DMS53 (cell line): Measurements from ENCODE around the gene PAPPA2.
A peak's percentile ranks its signal among the peaks of the same experiment; 100 is the strongest.

Experiments
- DNase-seq: peaks from one replicate; lab custom pipeline; 2025; lab: John Stamatoyannopoulos, UW

Gene PAPPA2

DNA sequence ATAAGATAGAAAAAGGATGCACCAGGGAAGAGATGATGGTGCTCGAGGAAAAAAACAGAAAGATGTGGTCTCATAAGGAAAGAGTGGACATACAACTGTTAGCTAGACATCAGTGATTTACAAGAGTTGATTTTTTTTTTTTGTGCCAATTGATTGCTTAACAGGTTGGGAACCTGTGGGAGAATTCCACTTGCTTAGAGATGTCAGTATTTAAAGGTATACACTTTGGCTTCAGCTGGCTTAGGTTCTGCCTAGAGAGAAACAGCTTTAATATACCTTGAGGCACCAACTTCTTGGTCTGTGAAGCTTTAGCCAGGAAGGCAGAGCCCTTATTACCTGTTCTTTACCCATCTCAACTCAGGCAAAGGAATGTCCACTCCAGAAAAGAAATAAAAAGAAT is 303.8 kb downstream of the PAPPA2 start:
- DNase-seq, result no peak

DNA sequence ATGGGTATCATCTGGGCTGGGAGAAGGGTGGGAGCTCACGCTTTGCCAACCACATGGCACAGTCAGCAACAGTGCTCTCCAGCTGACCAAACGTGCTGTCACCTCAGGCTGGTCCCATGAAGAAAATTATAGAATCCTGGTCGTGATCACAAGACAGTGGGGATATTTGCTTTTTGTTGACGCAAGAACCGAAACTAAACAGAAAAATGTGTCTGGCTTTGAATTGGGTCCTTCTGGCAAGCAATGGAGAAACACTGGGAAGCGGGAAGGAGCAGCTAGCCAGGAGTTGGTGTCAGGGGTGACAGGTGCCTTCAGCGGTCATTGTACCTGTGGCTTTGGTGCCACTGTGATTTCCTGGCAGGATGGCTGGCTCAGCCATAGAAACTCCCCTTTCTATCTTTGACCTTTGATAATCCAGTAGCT is 304.8 kb downstream of the PAPPA2 start:
- no peak for DNase-seq

DNA sequence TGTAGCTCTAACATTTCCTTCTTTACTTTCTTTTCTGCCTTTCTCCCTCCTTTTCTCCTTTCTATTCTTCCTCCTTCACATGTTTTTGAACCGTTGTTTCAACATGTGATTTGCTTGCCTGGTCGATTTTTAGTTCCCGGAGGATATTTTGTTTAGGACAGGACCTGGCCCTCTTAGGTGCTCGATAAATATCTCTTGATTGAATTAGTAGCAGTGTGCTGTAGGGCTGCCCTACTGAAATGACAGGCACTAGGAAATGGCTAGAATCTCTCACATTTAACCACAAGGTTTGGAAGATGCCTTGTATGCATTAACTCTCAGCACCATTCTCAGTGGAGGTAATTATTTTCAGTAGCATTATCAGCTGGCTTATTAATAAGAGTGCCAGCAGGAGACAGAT is 305.6 kb downstream of the PAPPA2 start:
- DNase-seq, result no peak

GRCh38 chr1:176770066-176770465 is 307.1 kb downstream of the PAPPA2 start:
- no peak for DNase-seq

DNA sequence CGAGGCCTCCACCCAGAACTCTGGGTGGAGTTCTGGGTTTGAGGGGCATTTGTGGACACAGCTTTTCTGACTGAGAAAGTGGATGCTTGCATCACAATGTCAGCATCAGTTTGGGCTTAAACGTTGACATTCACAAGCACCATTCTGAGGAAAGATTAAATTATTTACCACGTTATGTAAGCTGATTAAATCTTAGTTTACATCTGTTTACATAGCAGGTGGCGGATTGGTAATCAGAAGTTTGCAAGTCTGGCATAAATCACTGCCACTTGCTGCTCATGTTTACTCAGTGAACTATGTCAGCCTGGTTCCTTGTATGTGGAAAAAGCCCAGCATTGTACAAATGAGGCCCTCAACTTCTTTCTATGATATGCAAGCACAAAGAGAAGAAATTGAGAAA is 310.1 kb downstream of the PAPPA2 start:
- no peak for DNase-seq

GRCh38 chr1:176774224-176774623 is 311.2 kb downstream of the PAPPA2 start:
- no peak for DNase-seq

- no peak for DNase-seq
Observed at GRCh38 chr1:176775378-176775777, 312.4 kb downstream of the PAPPA2 start.

DNA sequence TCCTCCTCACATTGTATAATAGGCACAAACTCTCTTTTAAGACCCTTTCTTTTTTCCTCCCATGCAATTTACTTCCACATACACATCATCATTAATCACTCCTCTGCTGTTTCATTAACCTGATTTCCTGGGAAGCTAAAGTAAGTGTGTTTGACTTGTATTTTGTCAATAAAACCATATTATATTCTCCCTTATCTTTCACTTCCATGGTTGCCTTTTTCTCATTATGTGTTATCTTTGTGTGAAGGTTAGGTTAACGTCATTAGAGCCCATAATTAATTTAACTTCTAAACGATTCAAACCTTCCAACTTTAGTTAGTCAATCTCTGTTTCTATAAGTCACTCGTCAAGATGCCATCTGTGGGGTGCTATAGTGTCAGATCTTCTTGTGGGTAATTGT is 313.0 kb downstream of the PAPPA2 start:
- no peak for DNase-seq

DNA sequence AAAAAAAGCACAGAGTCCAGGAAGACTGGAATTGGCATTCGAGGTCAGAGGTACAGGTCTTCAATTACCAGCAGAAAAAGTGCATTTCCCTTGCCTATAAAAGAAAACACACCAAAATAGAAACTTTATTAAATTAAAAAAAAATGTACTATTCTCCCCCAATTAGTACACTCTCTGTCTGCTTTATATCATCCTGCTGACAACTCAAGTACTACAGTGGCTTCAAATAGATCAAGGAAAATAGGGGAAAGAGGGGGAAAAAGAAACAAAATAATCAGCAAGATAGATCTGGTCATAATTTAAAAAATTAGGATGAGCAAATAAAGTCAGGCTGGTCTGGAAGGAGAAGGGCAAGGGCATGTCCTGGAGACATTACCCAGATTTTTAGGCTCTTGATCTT is 315.1 kb downstream of the PAPPA2 start:
- DNase-seq, result no peak

DNA sequence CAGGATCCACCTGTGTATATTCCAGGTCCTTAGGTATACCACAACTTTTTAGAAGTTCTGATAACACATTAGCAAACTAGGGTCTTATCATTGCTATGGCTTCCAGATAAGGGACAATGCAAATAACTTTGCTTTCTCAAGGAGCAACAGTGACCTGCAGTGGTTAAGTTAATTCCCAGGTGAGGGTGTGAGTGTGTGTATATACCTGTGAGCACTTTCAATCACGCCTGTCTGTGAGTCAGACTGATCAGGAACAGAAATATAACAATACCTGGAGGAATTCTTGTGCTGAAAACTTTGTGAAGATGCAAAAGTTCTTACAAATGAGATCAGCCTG is 317.0 kb downstream of the PAPPA2 start:
- DNase-seq, result no peak

DNA sequence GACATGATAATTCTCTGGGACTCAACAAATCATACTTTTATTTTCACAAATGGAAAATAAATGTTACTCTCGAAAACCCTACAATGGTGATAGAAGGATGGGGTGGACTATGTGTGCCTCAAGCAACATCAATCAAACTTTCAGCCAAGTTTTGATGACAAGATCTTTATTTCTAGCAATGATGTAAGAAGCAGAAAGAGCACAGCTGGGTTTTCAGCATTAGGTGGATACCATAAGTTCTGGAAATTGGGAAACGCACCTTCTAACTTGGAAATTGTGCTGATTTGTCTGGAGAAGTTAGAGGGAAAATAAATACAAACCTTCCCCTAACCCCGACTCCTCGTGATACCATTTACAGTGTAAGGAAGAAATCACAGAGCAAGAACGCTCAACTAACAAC is 320.3 kb downstream of the PAPPA2 start:
- no peak for DNase-seq

GRCh38 chr1:176785056-176785455 is 322.1 kb downstream of the PAPPA2 start:
- no peak for DNase-seq

DNA sequence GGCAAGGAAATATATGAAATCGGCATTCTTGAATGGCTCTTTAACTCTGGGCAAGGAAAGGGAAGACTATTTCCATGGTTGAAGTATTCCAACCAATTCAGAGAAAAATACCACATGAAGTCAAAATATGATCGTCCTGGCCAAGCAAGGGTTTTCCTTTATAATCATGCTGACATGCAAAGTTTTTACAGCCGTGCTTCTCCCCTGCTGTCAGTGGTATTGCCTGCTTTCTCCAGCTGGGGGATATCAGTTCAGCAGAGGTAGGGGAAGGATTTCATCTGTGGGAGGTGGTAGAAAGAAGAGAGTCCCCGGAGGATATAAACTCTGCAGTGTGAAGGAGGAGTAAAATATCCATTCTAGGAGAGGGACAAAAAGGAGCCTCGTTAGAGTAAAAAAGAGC is 322.8 kb downstream of the PAPPA2 start:
- DNase-seq, result no peak

- DNase-seq, result no peak
Observed at GRCh38 chr1:176786274-176786673, 323.3 kb downstream of the PAPPA2 start.

DNA sequence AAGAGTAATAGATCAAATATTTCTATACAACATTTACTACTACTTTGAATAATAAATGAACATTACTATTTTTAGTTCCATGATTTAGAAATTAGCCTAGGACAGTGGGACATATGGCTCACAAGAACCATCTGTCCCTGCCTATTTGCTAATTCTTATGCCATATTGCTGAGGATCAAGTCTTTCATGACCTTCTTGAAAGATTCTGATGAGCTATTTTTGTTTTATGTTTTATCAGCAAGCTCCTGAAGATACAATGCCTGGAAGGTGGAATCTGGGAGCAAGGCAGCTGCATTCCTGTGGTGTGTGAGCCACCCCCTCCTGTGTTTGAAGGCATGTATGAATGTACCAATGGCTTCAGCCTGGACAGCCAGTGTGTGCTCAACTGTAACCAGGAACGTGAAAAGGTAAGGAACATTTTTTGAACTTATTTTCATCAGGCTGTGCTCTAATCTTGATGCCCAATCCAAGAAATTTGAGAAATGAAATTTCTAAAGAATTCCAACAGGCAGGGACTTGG is 326.7 kb downstream of the PAPPA2 start:
- no peak for DNase-seq

GRCh38 chr1:176790786-176791185 is 327.8 kb downstream of the PAPPA2 start:
- DNase-seq, result no peak

DNA sequence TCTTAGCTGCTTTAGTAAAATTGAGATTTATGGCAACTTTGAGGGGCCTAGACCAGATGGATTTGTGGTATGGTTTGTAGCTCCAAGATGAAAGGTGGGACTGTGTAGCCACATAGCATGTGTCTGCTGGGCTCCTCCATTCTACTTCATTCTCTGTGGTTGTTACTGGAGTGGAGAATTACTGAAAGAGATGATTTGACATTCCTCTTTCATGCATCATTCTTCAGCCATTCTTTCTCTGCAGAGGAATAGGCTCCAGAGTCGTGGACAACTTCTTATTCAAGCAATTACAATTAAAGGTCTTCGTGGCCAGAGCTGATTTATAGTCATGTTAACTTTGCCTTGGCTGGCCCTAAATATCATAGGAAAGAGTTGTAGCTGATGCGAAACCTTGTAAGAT is 328.9 kb downstream of the PAPPA2 start:
- DNase-seq, result no peak

- DNase-seq, result no peak
Observed at GRCh38 chr1:176794897-176795508, 332.0 kb downstream of the PAPPA2 start.

DNA sequence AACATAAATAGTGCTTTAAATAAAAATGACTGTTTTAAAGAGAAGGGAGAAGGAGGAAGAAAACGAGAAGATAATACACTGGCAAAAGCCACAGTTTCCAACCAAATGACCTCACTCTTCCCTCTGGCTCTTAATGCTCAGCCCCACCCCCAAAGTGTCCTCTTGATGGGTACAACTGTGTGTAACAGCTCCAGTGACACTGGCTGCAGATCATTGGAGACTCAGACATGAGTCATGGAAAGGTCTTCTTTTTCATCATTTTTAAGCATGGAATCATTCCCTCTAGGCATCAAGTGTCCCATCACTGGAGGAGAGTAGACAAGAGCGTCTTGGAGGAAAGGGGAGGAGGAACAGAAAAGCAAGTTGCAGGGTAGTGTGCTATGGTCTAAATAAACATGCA is 333.0 kb downstream of the PAPPA2 start:
- DNase-seq, result peak; percentile 62

GRCh38 chr1:176796583-176796982 is 333.6 kb downstream of the PAPPA2 start:
- DNase-seq, result no peak

- peak; percentile 21 for DNase-seq
Observed at GRCh38 chr1:176799327-176799726, 336.4 kb downstream of the PAPPA2 start.

- no peak for DNase-seq
Observed at GRCh38 chr1:176800978-176801513, 338.1 kb downstream of the PAPPA2 start.

- DNase-seq, result no peak
Observed at GRCh38 chr1:176801514-176802020, 338.6 kb downstream of the PAPPA2 start.

DNA sequence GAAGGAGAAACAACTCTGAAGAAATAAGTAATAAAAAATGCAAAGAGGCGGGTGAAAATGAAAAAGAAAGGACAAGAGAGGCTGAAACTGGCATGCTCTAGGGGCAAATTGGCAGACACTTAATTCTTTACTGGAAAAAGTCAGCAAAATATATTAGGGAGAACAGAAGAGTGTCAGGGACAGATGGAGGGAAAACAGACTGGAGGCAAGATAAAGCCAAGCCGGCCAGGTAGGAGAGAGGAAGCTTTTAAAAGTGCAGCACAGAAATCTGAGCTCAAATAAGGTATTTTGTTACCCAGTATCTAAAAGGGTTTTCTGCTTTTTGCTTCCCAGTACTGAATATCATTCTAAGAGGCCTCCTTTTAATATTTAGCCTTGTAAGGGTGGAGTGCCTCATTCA is 339.3 kb downstream of the PAPPA2 start:
- no peak for DNase-seq
